H1 (cell line): ENCODE data around the gene PRKD1.

Source experiments
- BACH1 ChIP-seq: IDR thresholded peaks from 2 replicates; pipeline ENCODE4 v1.6.1; 2012; ENCODE audit warnings: low read length, improper control_type of control experiment
- CREB1 ChIP-seq: IDR thresholded peaks from 2 replicates; pipeline ENCODE4 v1.6.1; 2012; ENCODE audit warnings: inconsistent platforms
- EGR1 ChIP-seq: IDR thresholded peaks from 2 replicates; pipeline ENCODE4 v1.6.1; 2011; ENCODE audit warnings: low read depth, low read length, borderline replicate concordance
- EZH2 ChIP-seq: fragments of 200-600 bp; sonication (generic); IDR thresholded peaks from 2 replicates; pipeline ENCODE4 v1.7.1; 2012; ENCODE audit warnings: low read depth, mild to moderate bottlenecking, moderate library complexity, low read length, inconsistent platforms; ENCODE audit not compliant: severe bottlenecking
- POLR2A ChIP-seq, 2 experiments: IDR thresholded peaks; 1 replicate in 1 of 2; 2 replicates in 1 of 2; pipeline ENCODE4 v1.6.1; 2011; ENCODE audit warnings: low read depth in 2 of 2, low read length in 2 of 2, mild to moderate bottlenecking in 2 of 2; ENCODE audit errors: control extremely low read depth in 1 of 2
- POLR2AphosphoS5 ChIP-seq: IDR thresholded peaks from 2 replicates; pipeline ENCODE4 v1.6.1; 2011; ENCODE audit warnings: low read depth, low read length
- TAF1 ChIP-seq: IDR thresholded peaks from 2 replicates; pipeline ENCODE4 v1.6.1; 2011; ENCODE audit warnings: mild to moderate bottlenecking, low read depth, low read length
- YY1 ChIP-seq: IDR thresholded peaks from 2 replicates; pipeline ENCODE4 v1.6.1; 2011; ENCODE audit warnings: low read depth, mild to moderate bottlenecking, low read length
- ZNF274 ChIP-seq: IDR thresholded peaks from 2 replicates; pipeline ENCODE4 v1.7.0; 2012; ENCODE audit warnings: low read length, borderline replicate concordance; ENCODE audit errors: extremely low read depth
- TF ChIP-seq, protein P1 (sequence below), 3 experiments: IDR thresholded peaks; 1 replicate in 2 of 3; 2 replicates in 1 of 3; pipeline versions ENCODE4 v1.5.1 to v1.6.1; 2011; ENCODE audit warnings: low read length in 3 of 3, mild to moderate bottlenecking in 3 of 3, inconsistent platforms in 2 of 3, low read depth in 1 of 3, moderate library complexity in 1 of 3; ENCODE audit not compliant: insufficient read depth in 1 of 3; ENCODE audit errors: control extremely low read depth in 1 of 3

DNA sequence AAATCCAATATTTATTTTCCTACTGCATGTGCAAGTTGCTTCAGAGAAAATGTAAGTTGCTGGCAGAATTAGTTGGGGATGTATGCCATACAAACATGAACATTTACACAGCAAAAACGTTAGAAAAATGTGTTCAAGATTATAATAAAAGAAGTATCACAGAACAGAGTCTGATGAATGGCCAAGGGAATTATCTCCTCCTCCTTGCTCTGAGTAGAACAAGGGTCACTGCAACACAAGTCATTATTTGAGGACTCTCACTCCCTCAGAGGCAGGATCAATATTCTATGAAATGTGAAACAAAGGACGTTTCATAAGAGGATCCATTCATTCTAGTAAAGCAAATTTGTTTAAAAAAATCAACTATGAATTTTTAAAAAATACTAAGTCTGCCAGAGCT lies 177.8 kb downstream of the PRKD1 start:
- no peak for TF ChIP-seq TAF1
- no peak for TF ChIP-seq POLR2A (IDR thresholded peaks at IDR 0.05; ENCODE audit: control extremely low read depth in 1 of 2, low read depth in 2 of 2, low read length in 2 of 2)
- TF ChIP-seq, protein P1, sequence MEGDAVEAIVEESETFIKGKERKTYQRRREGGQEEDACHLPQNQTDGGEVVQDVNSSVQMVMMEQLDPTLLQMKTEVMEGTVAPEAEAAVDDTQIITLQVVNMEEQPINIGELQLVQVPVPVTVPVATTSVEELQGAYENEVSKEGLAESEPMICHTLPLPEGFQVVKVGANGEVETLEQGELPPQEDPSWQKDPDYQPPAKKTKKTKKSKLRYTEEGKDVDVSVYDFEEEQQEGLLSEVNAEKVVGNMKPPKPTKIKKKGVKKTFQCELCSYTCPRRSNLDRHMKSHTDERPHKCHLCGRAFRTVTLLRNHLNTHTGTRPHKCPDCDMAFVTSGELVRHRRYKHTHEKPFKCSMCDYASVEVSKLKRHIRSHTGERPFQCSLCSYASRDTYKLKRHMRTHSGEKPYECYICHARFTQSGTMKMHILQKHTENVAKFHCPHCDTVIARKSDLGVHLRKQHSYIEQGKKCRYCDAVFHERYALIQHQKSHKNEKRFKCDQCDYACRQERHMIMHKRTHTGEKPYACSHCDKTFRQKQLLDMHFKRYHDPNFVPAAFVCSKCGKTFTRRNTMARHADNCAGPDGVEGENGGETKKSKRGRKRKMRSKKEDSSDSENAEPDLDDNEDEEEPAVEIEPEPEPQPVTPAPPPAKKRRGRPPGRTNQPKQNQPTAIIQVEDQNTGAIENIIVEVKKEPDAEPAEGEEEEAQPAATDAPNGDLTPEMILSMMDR (IDR thresholded peaks at IDR 0.05; ENCODE audit: control extremely low read depth in 1 of 3, insufficient read depth in 1 of 3, low read depth in 1 of 3, low read length in 3 of 3), result no peak
- TF ChIP-seq POLR2AphosphoS5, result no peak
- TF ChIP-seq YY1, result no peak
- no peak for TF ChIP-seq BACH1
- TF ChIP-seq CREB1, result no peak
- no peak for TF ChIP-seq EZH2
- no peak for TF ChIP-seq ZNF274
- no peak for TF ChIP-seq EGR1
